Stomach (tissue), 4 donors: ENCODE measurements around the gene ATXN2.
"Not testable (repeated sequence)": the region's sequence is repeated elsewhere in the genome, so short reads cannot be mapped to it uniquely, and the experiment has no call there.

ENCODE experiments used
- EP300 ChIP-seq: sonication (generic); formaldehyde crosslinking; IDR thresholded peaks from one replicate; pipeline ENCODE4 v1.6.1; 2017; ENCODE audit warnings: antibody characterized with exemption
- POLR2A ChIP-seq, 4 donors: fragments of 450-650 bp; IDR thresholded peaks; one replicate each; pipeline ENCODE4 v1.6.1; 2016; ENCODE audit warnings: antibody characterized with exemption in 4 of 4, control low read depth in 2 of 4, mild to moderate bottlenecking in 1 of 4, moderate library complexity in 1 of 4
- POLR2AphosphoS5 ChIP-seq, 3 donors: sonication (generic); formaldehyde crosslinking; IDR thresholded peaks; one replicate each; pipeline ENCODE4 v1.6.1; 2016; ENCODE audit warnings: antibody characterized with exemption in 3 of 3
- TF ChIP-seq, protein P1 (sequence below), 7 experiments: fragments of 450-650 bp in 4 of 7; fragments of 200-600 bp in 3 of 7; sonication (generic) in 3 of 7; IDR thresholded peaks; one replicate each; pipeline ENCODE4 v1.5.1; 2016 to 2019; ENCODE audit warnings: antibody characterized with exemption in 7 of 7, control low read depth in 2 of 7, mild to moderate bottlenecking in 1 of 7

DNA sequence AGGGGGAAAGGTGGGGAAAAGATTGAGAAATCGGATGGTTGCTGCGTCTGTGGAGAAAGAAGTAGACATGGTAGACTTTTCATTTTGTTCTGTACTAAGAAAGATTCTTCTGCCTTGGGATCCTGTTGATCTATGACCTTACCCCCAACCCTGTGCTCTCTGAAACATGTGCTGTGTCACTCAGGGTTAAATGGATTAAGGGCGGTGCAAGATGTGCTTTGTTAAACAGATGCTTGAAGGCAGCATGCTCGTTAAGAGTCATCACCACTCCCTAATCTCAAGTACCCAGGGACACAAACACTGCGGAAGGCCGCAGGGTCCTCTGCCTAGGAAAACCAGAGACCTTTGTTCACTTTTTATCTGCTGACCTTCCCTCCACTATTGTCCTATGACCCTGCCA is 91.4 kb downstream of the ATXN2 start:
- TF ChIP-seq POLR2A (IDR thresholded peaks at IDR 0.05); POLR2AphosphoS5 (IDR thresholded peaks at IDR 0.05); EP300: not testable (repeated sequence)
- TF ChIP-seq, protein P1, sequence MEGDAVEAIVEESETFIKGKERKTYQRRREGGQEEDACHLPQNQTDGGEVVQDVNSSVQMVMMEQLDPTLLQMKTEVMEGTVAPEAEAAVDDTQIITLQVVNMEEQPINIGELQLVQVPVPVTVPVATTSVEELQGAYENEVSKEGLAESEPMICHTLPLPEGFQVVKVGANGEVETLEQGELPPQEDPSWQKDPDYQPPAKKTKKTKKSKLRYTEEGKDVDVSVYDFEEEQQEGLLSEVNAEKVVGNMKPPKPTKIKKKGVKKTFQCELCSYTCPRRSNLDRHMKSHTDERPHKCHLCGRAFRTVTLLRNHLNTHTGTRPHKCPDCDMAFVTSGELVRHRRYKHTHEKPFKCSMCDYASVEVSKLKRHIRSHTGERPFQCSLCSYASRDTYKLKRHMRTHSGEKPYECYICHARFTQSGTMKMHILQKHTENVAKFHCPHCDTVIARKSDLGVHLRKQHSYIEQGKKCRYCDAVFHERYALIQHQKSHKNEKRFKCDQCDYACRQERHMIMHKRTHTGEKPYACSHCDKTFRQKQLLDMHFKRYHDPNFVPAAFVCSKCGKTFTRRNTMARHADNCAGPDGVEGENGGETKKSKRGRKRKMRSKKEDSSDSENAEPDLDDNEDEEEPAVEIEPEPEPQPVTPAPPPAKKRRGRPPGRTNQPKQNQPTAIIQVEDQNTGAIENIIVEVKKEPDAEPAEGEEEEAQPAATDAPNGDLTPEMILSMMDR (IDR thresholded peaks at IDR 0.05) = not testable (repeated sequence)
